Neural cell (in vitro differentiated cells): Measurements from ENCODE around the gene LEMD2. TPM values are rescaled to one million over a fixed set of nuclear protein-coding genes. Genes with fewer than 3 reads are reported as not detected.

Experiments used
- H2AFZ ChIP-seq: fragments of 200-600, 300-800 bp; sonication (generic), shearing (Covaris generic); 2 replicates; pipeline ENCODE4 v1.6.0; 2014; ENCODE audit warnings: low read depth, mild to moderate bottlenecking, antibody characterized with exemption, low read length, moderate library complexity
- H3F3A ChIP-seq: fragments of 200-600 bp; shearing (Covaris generic); 2 replicates; pipeline ENCODE4 v1.6.1; 2016; ENCODE audit warnings: mild to moderate bottlenecking, moderate library complexity, mixed read lengths, antibody characterized with exemption, low read length; ENCODE audit not compliant: insufficient read depth, poor library complexity, severe bottlenecking
- H3K27ac ChIP-seq: fragments of 200-600, 300-800 bp; sonication (generic), shearing (Covaris generic); 2 replicates; pipeline ENCODE4 v1.5.1; 2014; ENCODE audit warnings: mild to moderate bottlenecking, low read length, moderate library complexity
- H3K27me3 ChIP-seq: fragments of 300-800, 200-600 bp; sonication (generic), shearing (Covaris generic); 2 replicates; pipeline ENCODE4 v1.6.0; 2014; ENCODE audit warnings: mild to moderate bottlenecking, low read depth, low read length, moderate library complexity; ENCODE audit not compliant: insufficient read depth
- H3K36me3 ChIP-seq: fragments of 300-800, 200-600 bp; sonication (generic), shearing (Covaris generic); 2 replicates; pipeline ENCODE4 v1.5.1; 2014; ENCODE audit warnings: mild to moderate bottlenecking, antibody characterized with exemption, low read length, moderate library complexity; ENCODE audit not compliant: insufficient read depth
- H3K4me2 ChIP-seq: fragments of 300-800, 200-600 bp; sonication (generic), shearing (Covaris generic); 2 replicates; pipeline ENCODE4 v1.6.0; 2014; ENCODE audit warnings: mild to moderate bottlenecking, low read length
- H3K4me3 ChIP-seq: fragments of 300-800, 200-600 bp; sonication (generic), shearing (Covaris generic); 2 replicates; pipeline ENCODE4 v1.5.1; 2014; ENCODE audit warnings: mild to moderate bottlenecking, low read length, moderate library complexity
- H3K79me2 ChIP-seq: fragments of 200-600 bp; shearing (Covaris generic); replicated peaks from 2 replicates; pipeline ENCODE4 v1.6.0; 2014; ENCODE audit warnings: mild to moderate bottlenecking, low read length, moderate library complexity; ENCODE audit not compliant: insufficient read depth
- H3K9ac ChIP-seq: fragments of 300-800, 200-600 bp; sonication (generic), shearing (Covaris generic); 2 replicates; pipeline ENCODE4 v1.6.1; 2016; ENCODE audit warnings: mild to moderate bottlenecking, low read length, mixed read lengths
- H3K9me2 ChIP-seq: fragments of 200-600 bp; shearing (Covaris generic); 2 replicates; pipeline ENCODE4 v1.6.1; 2016; ENCODE audit warnings: mild to moderate bottlenecking, low read length, mixed read lengths; ENCODE audit not compliant: insufficient read depth
- H3K9me3 ChIP-seq: fragments of 200-600, 300-800 bp; sonication (generic), shearing (Covaris generic); 2 replicates; pipeline ENCODE4 v1.6.1; 2016; ENCODE audit warnings: mild to moderate bottlenecking, mixed run types, low read length, moderate library complexity, mixed read lengths
- H4K20me1 ChIP-seq: fragments of 200-600 bp; shearing (Covaris generic); 2 replicates; pipeline ENCODE4 v1.6.1; 2016; ENCODE audit warnings: mild to moderate bottlenecking, mixed run types; ENCODE audit not compliant: insufficient read depth
- CTCF ChIP-seq: fragments of 450-650 bp; IDR thresholded peaks from 2 replicates; pipeline ENCODE4 v1.5.1; 2014; ENCODE audit warnings: antibody characterized with exemption, mild to moderate bottlenecking, moderate library complexity; ENCODE audit not compliant: poor library complexity, severe bottlenecking
- EP300 ChIP-seq: fragments of 450-650 bp; conservative IDR thresholded peaks from 2 replicates; pipeline ENCODE4 v1.6.1; 2014; ENCODE audit warnings: antibody characterized with exemption, mild to moderate bottlenecking, moderate library complexity; ENCODE audit not compliant: poor library complexity, severe bottlenecking
- EZH2 ChIP-seq: fragments of 200-600, 300-800 bp; shearing (Covaris generic), sonication (generic); IDR thresholded peaks from 2 replicates; pipeline ENCODE4 v1.6.1; 2014; ENCODE audit warnings: antibody characterized with exemption, low read length, borderline replicate concordance, mild to moderate bottlenecking; ENCODE audit not compliant: insufficient read depth, poor library complexity, severe bottlenecking
- MXI1 ChIP-seq: fragments of 450-650 bp; conservative IDR thresholded peaks from 2 replicates; pipeline ENCODE4 v1.6.1; 2014; ENCODE audit warnings: antibody characterized with exemption, mild to moderate bottlenecking; ENCODE audit not compliant: poor library complexity, severe bottlenecking
- POLR2AphosphoS5 ChIP-seq: IDR thresholded peaks from 2 replicates; pipeline ENCODE4 v1.6.1; 2012
- RAD21 ChIP-seq: fragments of 450-650 bp; conservative IDR thresholded peaks from 2 replicates; pipeline ENCODE4 v1.6.1; 2014; ENCODE audit warnings: antibody characterized with exemption, mild to moderate bottlenecking, moderate library complexity
- REST ChIP-seq: IDR thresholded peaks from 2 replicates; pipeline ENCODE4 v1.6.1; 2012; ENCODE audit warnings: borderline replicate concordance
- SMC3 ChIP-seq: fragments of 450-650 bp; conservative IDR thresholded peaks from 2 replicates; pipeline ENCODE4 v1.6.1; 2014; ENCODE audit warnings: antibody characterized with exemption, mild to moderate bottlenecking, moderate library complexity; ENCODE audit not compliant: poor library complexity
- polyA plus RNA-seq: library from polyadenylated mRNA; depleted of rRNA; stranded (reverse); fragments of >200 nt; gene quantifications from 2 replicates; pipeline ENCODE4 v1.2.3, GENCODE V29; 2014

LEMD2 gene
- polyA plus RNA-seq, 1 donor from 2014 or later, result 84.6 TPM

- Histone ChIP-seq H3K27ac (no peak overlapping the region), H3K9me2 (no peaks in the 10 kb centered on the region), H4K20me1 (no peaks in the 10 kb centered on the region), H3K79me2 (no peaks in the 10 kb centered on the region), H3K4me2 (no peak overlapping the region), H3K36me3 (no peaks in the 10 kb centered on the region), H2AFZ (no peak overlapping the region), H3K27me3 (no peaks in the 10 kb centered on the region), H3K4me3 (no peak overlapping the region), H3K9ac (no peak overlapping the region), H3F3A (no peaks in the 10 kb centered on the region), H3K9me3 (no peaks in the 10 kb centered on the region)
- no peak for TF ChIP-seq REST
Observed at GRCh38 chr6:33737267-33738026, 51.5 kb downstream of the LEMD2 start.

GRCh38 chr6:33735216-33735615 lies 53.7 kb downstream of the LEMD2 start:
- Histone ChIP-seq H2AFZ (no peak overlapping the region), H3K27ac (no peak overlapping the region), H3F3A (no peaks in the 10 kb centered on the region), H3K9me3 (no peaks in the 10 kb centered on the region), H3K4me2 (no peak overlapping the region), H3K79me2 (no peaks in the 10 kb centered on the region), H3K36me3 (no peaks in the 10 kb centered on the region), H4K20me1 (no peaks in the 10 kb centered on the region), H3K9me2 (no peaks in the 10 kb centered on the region), H3K4me3 (no peak overlapping the region), H3K9ac (no peak overlapping the region), H3K27me3 (no peaks in the 10 kb centered on the region)
- TF ChIP-seq EP300 (no peak), RAD21 (no peak), POLR2AphosphoS5 (no peak), REST (no peak), SMC3 (no peak)

- no peak for TF ChIP-seq RAD21
- no peak for TF ChIP-seq MXI1
- no peak for TF ChIP-seq EP300
- no peak for TF ChIP-seq REST
- TF ChIP-seq CTCF, result no peak
- TF ChIP-seq EZH2, result no peak
- no peak overlapping the region for H3K27ac ChIP-seq
Observed at GRCh38 chr6:33733709-33734007, 55.3 kb downstream of the LEMD2 start.

More at GRCh38 chr6:33733709-33734007, 55.3 kb downstream of the LEMD2 start:
- Histone ChIP-seq H4K20me1 (no peaks in the 10 kb centered on the region), H3K9me2 (no peaks in the 10 kb centered on the region), H3F3A (no peaks in the 10 kb centered on the region), H3K4me2 (no peak overlapping the region), H3K4me3 (no peak overlapping the region), H3K36me3 (no peaks in the 10 kb centered on the region), H3K9me3 (no peaks in the 10 kb centered on the region), H3K9ac (no peak overlapping the region), H3K79me2 (no peaks in the 10 kb centered on the region), H3K27me3 (no peaks in the 10 kb centered on the region), H2AFZ (no peak overlapping the region)
